ENCODE data around the gene MTHFD2L. TPM values are rescaled to one million over a fixed set of nuclear protein-coding genes. Genes with fewer than 3 reads are reported as not detected.
"Not testable (repeated sequence)": the region's sequence is repeated elsewhere in the genome, so short reads cannot be mapped to it uniquely, and the experiment has no call there.

Gene MTHFD2L
- total RNA-seq, 6 experiments from 2014 or later: 5.2 to 9.0 (median 8.1) TPM

GRCh38 chr4:74203467-74203866 is 45.5 kb downstream of the MTHFD2L start:
- peaks cover 5% of the 10 kb centered on the region; the same call in 1 of the 2 replicates for H3K36me3 Mint-ChIP-seq (ENCODE audit: low read depth)
- no peak overlapping the region for H3K27ac Mint-ChIP-seq
- H3K9me3 Mint-ChIP-seq: no peaks in the 10 kb centered on the region
- no peak for DNase-seq
- no peak overlapping the region for H3K4me3 Mint-ChIP-seq
- H3K4me1 Mint-ChIP-seq (ENCODE audit: low read depth): peaks cover 46% of the 10 kb centered on the region
- TF ChIP-seq, protein P1, sequence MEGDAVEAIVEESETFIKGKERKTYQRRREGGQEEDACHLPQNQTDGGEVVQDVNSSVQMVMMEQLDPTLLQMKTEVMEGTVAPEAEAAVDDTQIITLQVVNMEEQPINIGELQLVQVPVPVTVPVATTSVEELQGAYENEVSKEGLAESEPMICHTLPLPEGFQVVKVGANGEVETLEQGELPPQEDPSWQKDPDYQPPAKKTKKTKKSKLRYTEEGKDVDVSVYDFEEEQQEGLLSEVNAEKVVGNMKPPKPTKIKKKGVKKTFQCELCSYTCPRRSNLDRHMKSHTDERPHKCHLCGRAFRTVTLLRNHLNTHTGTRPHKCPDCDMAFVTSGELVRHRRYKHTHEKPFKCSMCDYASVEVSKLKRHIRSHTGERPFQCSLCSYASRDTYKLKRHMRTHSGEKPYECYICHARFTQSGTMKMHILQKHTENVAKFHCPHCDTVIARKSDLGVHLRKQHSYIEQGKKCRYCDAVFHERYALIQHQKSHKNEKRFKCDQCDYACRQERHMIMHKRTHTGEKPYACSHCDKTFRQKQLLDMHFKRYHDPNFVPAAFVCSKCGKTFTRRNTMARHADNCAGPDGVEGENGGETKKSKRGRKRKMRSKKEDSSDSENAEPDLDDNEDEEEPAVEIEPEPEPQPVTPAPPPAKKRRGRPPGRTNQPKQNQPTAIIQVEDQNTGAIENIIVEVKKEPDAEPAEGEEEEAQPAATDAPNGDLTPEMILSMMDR (IDR thresholded peaks at IDR 0.05): no peak
- no peaks in the 10 kb centered on the region; the same call in 1 of the 2 replicates for H3K27me3 Mint-ChIP-seq (ENCODE audit: insufficient read depth)

DNA sequence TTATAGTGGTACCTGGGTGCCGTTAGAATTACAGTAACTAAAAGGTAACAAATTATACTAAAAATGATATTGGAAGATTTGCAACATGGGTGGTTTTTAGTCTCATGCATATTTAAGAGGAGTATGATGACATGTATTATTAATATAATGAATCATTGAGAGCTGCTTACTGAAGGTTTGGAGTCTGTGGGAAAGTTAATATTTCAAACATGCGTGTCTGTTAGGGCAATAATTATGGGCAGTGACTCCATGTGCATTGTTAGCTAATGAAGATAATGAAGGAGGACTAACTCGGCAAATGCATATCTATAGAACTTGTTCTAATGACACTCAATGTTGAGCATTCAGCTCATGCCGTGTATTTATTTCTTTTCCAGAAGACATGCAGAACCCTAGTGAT is 47.1 kb downstream of the MTHFD2L start:
- Mint-ChIP-seq H3K4me3 (no peak overlapping the region), H3K27me3 (ENCODE audit: insufficient read depth) (no peaks in the 10 kb centered on the region; the same call in 1 of the 2 replicates), H3K9me3 (no peaks in the 10 kb centered on the region), H3K36me3 (ENCODE audit: low read depth) (peaks cover 5% of the 10 kb centered on the region; the same call in 1 of the 2 replicates), H3K4me1 (ENCODE audit: low read depth) (peaks cover 46% of the 10 kb centered on the region), H3K27ac (peak overlapping the region; percentile 31; the same call in 1 of the 2 replicates)
- DNase-seq: no peak
- TF ChIP-seq, protein P1 (IDR thresholded peaks at IDR 0.05): no peak

GRCh38 chr4:74205559-74205958 is 47.6 kb downstream of the MTHFD2L start:
- Mint-ChIP-seq H3K4me3 (peak overlapping the region; percentile 79), H3K27ac (peak overlapping the region; percentile 77), H3K4me1 (ENCODE audit: low read depth) (peaks cover 46% of the 10 kb centered on the region), H3K36me3 (ENCODE audit: low read depth) (peaks cover 5% of the 10 kb centered on the region; the same call in 1 of the 2 replicates), H3K9me3 (no peaks in the 10 kb centered on the region), H3K27me3 (ENCODE audit: insufficient read depth) (no peaks in the 10 kb centered on the region; the same call in 1 of the 2 replicates)
- TF ChIP-seq, protein P1 (IDR thresholded peaks at IDR 0.05): no peak
- no peak for DNase-seq

GRCh38 chr4:74206088-74206825 is 48.3 kb downstream of the MTHFD2L start:
- H3K4me1 Mint-ChIP-seq (ENCODE audit: low read depth): peaks cover 46% of the 10 kb centered on the region
- peak overlapping the region; percentile 79 for H3K4me3 Mint-ChIP-seq
- TF ChIP-seq, protein P1 (IDR thresholded peaks at IDR 0.05): no peak
- no peak for DNase-seq
- no peaks in the 10 kb centered on the region for H3K9me3 Mint-ChIP-seq
- H3K27ac Mint-ChIP-seq: peak overlapping the region; percentile 77
- no peaks in the 10 kb centered on the region; the same call in 1 of the 2 replicates for H3K27me3 Mint-ChIP-seq (ENCODE audit: insufficient read depth)
- H3K36me3 Mint-ChIP-seq (ENCODE audit: low read depth): peaks cover 12% of the 10 kb centered on the region; the same call in 1 of the 2 replicates

DNA sequence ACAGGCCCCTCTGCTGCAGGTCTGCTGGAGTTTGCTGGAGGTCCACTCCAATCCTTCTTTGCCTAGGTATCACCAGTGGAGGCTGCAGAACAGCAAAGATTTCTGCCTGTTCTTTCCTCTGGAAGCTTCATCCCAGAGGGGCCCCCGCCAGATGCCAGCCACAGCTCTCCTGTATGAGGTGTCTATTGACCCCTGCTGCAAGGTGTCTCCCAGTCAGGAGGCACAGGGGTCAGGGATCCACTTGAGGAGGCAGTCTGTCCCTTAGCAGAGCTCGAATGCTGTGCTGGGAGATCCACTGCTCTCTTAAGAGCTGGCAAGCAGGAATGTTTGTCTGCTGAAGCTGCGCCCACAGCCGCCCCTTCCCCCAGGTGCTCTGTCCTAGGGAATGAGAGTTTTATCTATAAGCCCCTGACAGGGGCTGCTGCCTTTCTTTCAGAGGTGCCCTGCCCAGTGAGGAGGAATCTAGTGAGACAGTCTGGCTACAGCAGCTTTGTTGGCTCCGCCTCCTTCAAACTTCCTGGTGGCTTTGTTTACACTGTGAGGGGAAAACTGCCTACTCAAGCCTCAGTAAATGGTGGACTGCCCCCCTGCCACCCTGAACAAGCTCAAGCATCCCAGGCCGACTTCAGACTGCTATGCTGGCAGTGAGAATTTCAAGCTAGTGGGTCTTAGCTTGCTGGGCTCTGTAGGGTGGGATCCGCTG is 56.7 kb downstream of the MTHFD2L start:
- not testable (repeated sequence) for DNase-seq, H3K4me3 Mint-ChIP-seq
- peaks cover 34% of the 10 kb centered on the region for H3K36me3 Mint-ChIP-seq (ENCODE audit: low read depth)

GRCh38 chr4:74215236-74215635 is 57.3 kb downstream of the MTHFD2L start:
- Mint-ChIP-seq H3K4me1 (ENCODE audit: low read depth) (peaks cover 31% of the 10 kb centered on the region), H3K36me3 (ENCODE audit: low read depth) (peaks cover 34% of the 10 kb centered on the region)
- H3K4me3 Mint-ChIP-seq; H3K9me3 Mint-ChIP-seq; DNase-seq; H3K27me3 Mint-ChIP-seq (ENCODE audit: insufficient read depth); H3K27ac Mint-ChIP-seq: not testable (repeated sequence)

More for the DNA sequence above, 56.7 kb downstream of the MTHFD2L start:
- H3K27ac Mint-ChIP-seq; H3K27me3 Mint-ChIP-seq (ENCODE audit: insufficient read depth); H3K9me3 Mint-ChIP-seq: not testable (repeated sequence)
- H3K4me1 Mint-ChIP-seq (ENCODE audit: low read depth): peaks cover 25% of the 10 kb centered on the region
